GM12864 (cell line): Measurements from ENCODE around the gene PLXDC2.

Experiments used
- DNase-seq: peaks from one replicate; pipeline ENCODE4 v3.0.0-alpha.2; 2011; ENCODE audit warnings: low read depth
- H3K4me3 ChIP-seq: 2 replicates; pipeline ENCODE4 v1.5.1; 2011; ENCODE audit warnings: mild to moderate bottlenecking, low read depth, low read length, control low read depth
- TF ChIP-seq, protein P1 (sequence below): IDR thresholded peaks from 2 replicates; pipeline ENCODE4 v1.5.1; 2011; ENCODE audit warnings: low read depth, mild to moderate bottlenecking, moderate library complexity, low read length, control low read depth, inconsistent platforms; ENCODE audit errors: missing control alignments

Gene PLXDC2

DNA sequence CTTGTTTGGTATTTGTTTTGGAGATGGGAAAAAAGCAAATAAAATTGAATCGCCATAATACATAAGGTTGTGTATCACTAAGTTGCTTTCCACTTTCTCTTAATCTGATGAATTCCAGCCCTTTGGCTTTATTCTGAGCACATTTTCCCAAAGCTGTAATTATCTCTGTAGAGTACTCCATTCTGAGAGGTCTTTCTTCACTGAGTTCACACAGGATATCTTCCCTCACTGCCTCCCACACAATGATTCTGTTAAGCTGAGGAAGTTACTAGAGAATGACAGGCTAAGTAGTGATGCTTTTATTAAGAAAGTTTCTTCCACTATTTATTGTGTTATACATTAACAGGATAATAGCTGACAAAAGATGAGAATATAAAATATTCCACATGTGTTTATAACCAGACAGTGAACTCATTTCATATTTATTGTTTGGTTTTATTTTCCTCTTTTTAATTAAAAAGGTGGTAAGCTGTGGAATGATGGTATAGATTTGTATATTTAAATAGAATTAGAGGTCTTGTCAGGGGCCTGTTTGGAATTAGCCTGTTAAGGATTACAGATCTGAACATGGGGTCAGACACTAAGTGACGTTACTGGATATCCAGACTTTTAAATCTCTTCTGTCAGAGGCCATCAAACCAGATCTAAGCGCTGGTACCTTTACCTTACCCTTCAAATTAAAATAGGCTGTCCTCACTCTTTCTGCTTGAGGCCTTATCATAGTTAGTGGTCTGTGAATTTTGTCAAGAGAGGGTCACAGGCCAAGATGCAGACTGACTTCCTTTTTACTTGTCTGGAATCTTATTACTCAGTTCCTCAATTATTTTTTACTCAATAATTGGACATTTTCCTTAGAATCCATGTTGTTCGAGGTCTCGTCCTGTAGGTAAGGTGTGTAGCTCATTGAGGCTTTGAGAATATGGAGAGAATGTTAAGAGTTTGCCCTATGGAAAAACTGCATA lies 8.4 kb downstream of the PLXDC2 start:
- no peak for DNase-seq
- H3K4me3 ChIP-seq = no peak overlapping the region
- TF ChIP-seq, protein P1, sequence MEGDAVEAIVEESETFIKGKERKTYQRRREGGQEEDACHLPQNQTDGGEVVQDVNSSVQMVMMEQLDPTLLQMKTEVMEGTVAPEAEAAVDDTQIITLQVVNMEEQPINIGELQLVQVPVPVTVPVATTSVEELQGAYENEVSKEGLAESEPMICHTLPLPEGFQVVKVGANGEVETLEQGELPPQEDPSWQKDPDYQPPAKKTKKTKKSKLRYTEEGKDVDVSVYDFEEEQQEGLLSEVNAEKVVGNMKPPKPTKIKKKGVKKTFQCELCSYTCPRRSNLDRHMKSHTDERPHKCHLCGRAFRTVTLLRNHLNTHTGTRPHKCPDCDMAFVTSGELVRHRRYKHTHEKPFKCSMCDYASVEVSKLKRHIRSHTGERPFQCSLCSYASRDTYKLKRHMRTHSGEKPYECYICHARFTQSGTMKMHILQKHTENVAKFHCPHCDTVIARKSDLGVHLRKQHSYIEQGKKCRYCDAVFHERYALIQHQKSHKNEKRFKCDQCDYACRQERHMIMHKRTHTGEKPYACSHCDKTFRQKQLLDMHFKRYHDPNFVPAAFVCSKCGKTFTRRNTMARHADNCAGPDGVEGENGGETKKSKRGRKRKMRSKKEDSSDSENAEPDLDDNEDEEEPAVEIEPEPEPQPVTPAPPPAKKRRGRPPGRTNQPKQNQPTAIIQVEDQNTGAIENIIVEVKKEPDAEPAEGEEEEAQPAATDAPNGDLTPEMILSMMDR = no peak

DNA sequence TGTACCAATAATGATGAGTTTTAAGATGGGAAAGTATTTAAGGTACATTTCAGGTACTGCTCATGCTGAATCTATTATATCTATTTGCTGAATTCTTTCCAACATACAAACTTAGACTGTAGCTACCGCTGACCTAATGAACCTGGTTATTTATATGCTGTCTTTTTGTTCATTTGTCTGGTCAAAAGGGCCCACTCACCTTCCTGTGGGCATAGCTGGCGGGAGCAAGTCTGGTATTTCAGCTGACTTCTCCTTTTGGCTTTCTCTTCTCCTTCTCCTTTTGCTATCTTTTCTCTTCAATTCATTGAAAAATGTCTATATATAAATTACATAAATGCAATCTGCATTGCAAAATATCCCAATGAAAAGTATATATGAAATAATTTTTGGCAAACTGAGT lies 9.5 kb downstream of the PLXDC2 start:
- H3K4me3 ChIP-seq = no peak overlapping the region
- TF ChIP-seq, protein P1 = no peak
- no peak for DNase-seq

DNA sequence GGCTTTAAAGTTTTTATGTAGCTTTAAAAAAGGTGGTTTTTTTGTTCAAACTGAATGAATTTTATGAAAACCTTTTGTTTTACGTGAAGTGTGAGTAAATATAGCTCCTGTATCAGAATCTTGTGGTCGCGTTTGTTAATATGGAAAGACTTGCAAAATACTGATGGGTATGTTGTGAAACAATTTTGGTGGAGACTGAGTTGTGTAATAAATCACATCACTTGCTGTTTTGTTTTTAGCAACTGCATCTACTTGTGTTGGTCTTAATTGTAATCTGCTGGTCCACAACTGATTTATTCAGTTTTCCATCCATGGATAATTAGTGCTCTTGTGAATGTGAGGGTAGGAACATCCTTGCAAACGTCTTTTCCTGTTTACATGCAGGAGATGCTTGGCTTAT lies 10.5 kb downstream of the PLXDC2 start:
- TF ChIP-seq, protein P1 = no peak
- no peak overlapping the region for H3K4me3 ChIP-seq
- DNase-seq = no peak

DNA sequence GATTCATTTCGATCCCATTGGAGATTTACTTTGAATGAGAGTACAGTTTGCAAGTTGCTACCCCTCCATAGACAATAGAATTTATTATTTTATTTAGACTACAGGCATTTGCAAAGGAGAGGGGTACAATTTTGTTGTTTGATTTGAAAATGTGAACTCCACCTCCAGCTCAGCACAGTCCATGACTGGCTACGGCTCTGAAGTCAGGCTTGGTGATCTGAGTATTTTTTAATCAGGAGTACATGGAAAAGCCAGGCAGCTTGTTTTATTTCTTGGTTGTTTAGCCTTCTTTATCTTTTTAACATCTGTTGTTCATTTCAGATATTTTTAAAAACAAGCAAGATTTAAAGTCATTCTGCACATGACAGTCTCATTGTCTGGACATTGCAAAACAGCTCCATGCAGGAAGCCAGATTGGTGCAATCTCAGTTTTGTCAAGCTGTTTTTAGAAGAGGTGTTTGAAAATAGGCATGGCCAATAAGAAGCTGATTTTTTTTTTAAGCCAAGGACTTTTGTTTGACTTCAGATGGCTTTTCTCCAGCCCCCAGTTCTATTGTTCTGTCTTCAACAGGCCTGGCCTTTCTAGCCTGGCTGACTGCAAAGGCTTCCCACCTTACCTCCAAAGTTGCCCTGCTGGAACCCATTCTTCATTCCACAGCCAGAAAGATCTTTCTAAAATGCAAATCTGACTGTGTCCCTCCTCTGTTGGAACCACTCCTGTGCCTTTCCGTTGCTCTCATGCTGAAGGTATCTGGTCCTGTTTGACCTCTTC lies 12.2 kb downstream of the PLXDC2 start:
- TF ChIP-seq, protein P1 = no peak
- no peak for DNase-seq
- H3K4me3 ChIP-seq = no peak overlapping the region

DNA sequence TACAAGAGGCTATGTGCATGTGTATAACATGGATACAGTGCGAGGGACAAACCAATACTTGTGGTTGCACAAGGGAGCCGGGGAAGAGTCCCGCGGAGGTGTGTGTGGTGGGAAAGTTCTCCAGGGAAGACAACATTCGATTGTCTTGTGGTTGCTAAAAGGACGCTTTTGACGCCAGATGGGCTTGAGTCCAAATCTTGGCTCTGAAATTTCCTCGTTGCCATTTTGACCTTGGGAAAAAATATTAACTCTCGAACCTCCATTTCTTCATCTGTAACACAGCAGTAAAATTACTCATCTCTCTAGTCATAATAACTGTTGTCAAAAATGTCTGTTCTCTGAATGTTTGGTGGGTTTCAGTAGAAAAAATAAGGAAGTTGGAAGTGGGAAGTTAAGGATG lies 16.5 kb downstream of the PLXDC2 start:
- DNase-seq = no peak
- no peak overlapping the region for H3K4me3 ChIP-seq
- TF ChIP-seq, protein P1 = no peak

DNA sequence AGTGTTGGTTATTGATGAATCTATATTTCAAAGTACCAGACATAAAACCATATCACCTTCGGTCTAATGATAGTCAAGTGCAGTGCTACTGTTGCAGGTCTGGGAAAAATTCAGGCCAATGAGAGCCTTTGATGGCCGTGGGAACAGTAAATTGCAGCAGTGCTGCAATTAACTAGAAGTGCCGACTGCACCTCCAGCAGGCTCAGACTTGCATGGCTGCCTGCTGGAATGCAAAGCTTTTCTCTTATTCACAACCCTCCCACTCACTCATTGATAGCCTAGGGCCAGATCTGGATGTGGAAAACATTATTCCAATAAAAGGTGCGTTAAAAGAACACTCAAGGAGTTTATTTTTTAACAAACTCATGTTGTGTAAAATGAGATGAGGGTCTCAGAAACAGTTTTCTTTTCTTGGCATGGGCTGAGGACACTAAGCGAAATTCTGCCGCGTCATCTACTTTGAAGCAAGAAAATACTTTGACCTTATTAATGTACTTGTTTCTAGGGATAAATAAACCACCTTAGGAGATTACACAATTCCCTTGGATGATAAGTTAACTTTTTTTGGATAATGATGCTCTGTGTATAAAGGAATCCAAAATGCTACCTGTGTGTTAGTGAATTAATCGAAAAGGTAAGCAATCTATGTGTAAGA lies 17.1 kb downstream of the PLXDC2 start:
- DNase-seq = no peak
- no peak overlapping the region for H3K4me3 ChIP-seq
- TF ChIP-seq, protein P1 = no peak
